ENCODE data around the gene FAM234B.
A peak's percentile ranks its signal among the peaks of the same experiment; 100 is the strongest.

Gene FAM234B, protein sequence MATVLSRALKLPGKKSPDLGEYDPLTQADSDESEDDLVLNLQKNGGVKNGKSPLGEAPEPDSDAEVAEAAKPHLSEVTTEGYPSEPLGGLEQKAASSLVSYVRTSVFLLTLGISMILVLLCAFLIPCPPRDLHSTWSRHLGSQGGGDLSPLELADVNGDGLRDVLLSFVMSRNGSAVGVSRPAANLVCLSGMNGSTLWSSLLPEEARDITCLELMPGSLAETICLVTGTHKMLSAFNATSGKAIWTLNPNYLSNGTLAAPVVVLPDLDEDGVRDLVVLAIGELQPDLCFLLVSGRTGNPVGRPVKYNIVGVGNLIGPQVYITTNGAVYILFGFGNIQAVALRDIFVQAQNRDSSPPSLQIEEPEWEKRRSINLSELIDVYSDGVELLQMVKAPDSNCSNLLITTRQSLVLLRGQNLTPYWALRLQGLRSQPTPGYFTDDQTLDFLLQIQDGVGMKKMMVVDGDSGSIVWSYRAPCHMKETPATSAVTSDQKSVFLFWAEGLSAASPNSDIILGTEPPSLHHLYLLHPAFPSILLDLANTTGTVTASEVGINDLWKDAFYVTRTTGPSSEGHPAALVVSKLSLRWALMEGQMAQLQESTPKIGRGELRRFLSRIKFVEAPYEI

DNA sequence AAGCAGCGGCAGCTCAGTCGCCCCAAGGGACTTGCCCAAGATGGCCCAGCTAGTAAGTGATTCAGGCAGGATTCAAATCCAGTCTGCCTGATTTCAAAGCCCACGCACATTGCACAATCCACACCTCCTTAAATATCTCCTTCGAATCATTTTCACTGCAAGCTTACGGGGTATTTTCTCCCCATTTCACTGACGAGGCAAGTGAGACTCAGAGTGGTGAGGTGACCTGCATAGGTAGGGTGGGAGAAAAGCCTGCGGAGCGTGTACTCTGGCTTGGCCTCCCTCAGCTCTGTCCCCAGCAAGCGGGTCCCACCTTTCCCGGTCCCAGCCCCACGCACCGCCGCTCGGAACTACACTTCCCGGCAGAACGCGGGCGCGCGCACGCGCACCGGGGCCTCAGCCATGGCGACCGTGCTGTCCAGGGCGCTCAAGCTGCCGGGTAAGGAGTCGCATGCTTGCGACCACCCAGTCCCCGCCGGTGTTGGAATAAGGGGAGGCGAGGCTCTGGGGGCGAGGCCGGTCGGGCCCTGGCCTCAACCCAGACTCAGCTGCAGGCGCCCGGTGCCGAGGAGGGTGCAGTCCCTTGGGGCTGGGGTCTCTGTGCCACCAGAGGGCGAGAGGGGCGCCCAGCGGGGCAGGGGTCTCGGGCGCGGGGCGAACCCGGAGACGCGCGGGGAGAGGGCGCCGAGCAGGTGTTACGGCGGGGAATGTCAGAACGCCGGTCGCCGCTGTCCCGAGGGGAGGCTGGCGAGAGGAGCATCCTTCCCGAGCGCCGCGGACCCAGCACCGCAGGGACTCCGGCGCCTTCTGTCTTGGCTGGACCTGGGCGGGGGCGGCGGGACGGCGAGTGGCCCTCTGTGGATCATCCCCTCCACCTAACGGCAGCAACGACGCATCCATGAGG lies at the start of gene FAM234B:
TSS of gene FAM234B (plus strand) at position 380 of the 904 bp plus-strand sequence. CDS start at position 403, 23 bp downstream.
- peak; percentile 51 for DNase-seq

DNA sequence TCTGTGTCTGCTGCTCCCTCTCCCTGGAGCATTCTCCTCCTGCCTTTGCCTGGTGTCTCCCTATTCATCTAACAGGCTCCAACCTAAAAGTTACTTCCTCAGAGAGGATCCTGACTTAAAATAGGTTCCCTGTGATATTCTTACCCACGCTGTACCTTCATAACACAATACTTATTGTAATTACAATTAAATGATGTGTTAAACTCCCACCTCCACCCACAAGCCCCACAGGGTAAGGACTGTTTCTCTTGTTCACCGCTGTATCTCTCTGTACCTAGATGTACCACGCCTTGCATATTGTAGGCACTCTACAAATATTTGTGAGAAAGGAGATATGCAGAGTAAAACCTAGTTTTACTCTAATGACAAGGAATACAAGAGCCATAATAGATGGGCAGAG lies 49.1 kb upstream of the FAM234B start:
- DNase-seq, result no peak

DNA sequence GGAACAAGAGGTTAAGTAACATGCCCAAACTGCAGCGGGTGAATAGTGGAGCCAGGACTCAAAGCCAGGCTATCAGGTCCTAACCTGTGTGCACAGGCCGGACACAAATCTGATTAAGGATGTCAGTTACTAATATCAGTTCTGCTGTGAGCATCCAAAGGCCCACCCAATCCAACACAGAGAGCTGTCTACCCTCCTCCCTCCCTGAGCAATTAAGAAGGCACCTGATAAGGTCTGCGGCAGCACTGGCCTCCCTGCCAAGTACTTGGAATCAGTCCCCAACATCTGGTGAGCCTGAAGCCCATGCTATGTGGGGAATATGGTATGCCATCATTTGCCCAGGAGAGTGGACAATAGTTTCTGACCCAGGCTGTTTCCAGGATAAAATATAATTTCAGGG lies 48.0 kb upstream of the FAM234B start:
- DNase-seq, result no peak

DNA sequence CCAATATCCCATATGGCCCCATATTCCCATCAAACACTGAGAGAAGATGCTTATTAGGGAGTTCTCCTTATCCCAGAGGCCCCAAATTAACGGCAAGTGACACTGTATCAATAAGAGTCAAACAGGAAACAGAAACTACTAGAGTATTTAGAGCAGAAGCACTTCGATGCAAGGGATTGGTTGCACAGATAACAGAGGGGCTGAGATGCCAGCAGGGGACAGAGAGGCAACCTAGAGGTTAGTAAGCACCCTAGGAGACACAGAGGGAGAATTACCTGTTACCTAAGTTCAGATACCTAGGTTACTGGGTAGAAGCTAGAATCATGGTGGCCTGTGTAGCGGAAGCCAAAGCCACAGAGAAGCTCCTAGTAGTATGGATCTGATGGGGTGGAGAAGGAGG lies 47.0 kb upstream of the FAM234B start:
- no peak for DNase-seq

DNA sequence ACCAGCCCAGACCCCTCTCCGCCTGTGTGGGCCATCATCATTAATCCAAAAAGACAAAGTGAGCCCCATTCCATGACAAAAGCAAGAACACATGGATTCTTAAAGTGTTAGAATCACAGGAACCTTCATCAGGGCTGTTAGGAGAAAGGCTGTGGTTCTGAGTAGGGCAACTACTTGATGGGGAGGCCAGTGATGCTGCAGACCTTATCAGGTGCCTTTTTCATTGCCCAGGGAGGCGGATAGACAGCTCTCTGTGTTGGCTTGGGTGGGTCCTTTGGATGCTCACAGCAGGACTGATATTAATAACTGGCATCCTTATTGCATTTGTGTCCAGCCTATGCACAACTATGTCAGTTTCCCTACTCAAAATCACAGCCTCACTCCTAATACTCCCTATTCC lies 46.4 kb upstream of the FAM234B start:
- DNase-seq, result no peak

DNA sequence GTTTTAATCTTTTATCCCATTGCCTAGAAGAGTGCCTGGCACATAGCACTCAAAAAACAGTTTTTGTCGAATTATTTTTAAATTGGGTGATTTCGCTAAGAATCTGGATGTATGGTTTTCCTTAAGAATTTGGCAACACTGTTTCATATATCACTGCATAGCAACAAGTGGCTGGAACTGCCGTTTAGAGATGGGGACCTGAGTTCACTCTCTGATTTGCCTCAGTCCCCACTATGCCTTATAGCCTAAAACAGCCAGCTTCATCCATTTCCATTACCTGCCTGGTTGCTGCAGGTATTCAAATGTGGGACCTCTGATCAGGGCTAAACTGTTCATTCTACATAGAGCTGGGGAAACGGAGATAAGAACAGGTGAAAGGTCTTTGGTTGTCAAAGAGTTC lies 45.9 kb upstream of the FAM234B start:
- DNase-seq, result no peak

DNA sequence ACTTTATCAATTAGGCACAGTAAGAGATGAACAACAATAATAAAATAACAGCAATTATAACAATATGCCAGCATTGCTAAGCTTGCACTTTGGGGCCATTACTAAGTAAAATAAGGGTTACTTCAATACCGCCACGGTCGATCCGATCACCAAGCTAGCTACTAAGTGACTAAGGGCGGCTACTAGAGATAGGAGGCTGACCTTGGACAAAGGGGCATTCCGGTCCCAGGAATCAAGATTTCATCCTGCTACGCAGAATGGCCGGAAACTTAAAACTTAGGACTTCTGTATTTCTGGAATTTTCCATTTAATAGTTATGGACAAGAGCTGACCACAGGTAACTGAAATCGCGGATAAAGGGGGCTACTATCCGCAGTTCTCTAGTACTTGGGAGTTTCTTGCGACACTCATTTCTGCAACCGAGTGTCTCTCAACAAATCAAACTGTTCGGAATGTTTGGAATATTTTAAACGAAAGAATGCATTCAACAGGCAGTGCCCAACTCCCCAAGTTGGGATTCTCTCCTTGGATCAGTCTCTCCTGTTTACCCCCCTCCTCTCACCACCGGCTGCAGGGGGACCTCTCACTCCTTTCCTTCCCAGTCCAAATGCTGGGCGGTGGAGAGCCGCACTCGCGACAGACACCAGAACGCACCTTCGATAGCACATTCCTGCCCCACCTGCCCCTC lies 44.8 kb upstream of the FAM234B start:
- no peak for DNase-seq

DNA sequence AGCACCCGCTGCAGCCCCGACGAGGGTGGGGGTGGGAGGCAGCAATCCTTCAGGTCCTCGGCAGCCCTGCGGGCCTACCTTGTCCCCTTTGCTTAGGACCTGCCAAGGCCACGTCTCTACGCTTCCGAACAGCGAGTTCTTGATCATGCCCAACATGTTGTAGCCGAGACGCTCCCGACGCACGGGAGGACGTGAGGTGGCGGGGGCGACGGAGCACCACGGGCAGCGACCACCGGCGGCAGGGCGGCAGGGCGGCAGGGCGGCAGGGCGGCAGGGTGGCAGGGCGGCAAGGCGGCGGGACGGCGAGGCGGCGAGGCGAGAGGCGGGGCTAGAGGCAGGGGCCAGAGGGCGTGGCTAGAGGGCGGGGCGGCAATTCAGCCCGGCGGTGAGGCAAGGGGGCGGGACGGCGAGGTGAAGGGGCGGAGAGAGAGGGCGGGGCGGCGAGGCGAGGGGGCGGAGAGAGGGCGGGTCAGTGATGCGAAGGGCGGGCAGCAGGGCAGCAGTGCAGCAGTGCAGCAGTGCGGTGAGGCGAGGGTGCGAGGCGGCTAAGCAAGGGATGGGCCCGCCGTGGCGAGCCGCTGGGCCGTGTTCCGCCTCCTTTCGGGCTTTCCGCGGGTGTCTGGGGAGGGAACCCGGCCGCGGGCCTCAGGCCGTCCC lies 44.1 kb upstream of the FAM234B start, which contains the start of gene HEBP1:
TSS of gene HEBP1 (minus strand) at position 307 of the 657 bp plus-strand sequence. CDS start at position 156, 151 bp downstream.
- peak; percentile 91 for DNase-seq

DNA sequence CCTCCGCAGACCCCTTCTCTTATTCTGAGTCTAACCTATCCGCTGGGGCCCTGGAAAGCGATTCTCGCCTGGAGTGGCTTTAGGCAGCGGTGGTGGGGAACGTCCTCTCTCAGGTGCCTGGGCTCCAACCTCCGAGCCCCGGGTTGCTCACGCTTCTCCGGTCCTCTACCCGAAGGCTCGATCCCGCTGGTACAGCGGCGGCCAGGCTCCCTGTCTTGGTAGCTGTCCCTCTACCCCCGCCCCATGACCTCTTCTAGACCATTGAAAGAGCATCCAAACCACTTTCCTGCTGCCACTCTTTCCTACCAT lies 43.6 kb upstream of the FAM234B start:
- no peak for DNase-seq

DNA sequence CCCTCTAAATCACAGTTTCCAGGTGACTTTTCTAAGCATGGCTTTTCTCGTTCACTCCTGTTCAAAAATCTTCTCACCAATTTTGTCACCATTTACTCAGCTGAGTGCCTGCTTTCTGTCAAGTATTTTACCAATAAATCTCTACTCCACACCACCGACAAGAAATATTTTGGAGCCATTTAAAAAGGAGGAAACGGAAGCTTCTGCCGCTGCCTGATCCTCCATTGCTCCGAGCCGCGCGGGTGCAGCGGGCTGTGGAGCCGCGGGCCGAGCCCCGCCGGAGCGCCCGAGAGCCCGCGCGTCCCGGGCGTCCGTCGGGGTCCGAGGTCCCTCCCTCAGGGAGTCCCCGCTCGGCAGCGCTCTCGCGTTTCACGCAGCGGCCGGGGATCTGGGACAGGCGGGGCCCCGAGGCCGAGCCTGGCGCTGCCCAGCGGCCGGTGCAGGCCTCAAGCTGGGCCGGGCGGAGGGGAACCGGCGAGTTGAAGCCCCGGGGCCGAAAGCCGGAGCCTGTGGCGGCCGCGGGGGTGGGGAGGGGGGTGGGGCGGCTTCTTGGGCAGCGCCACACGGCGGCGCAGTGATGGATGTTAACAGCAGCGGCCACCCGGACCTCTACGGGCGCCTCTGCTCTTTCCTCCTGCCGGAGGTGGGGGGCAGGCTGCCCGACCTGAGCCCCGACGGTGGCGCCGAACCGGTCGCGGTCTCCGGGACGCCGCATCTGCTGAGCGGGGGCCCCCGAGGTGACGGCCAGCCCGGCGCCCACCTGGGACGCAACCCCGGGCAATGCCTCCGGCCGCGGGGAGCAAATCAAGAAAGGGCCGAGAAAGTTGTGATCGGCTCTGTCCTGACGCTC lies 43.0 kb upstream of the FAM234B start:
- peak; percentile 23 for DNase-seq

DNA sequence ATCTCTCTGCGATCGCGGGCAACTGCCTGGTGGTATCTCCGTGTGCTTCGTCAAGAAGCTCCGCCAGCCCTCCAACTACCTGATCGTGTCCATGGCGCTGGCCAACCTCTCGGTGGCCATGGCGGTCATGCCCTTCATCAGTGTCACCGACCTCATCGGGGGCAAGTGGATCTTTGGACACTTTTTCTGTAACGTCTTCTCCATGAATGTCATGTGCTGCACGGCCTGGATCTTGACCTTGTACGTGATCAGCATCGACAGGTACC lies 42.5 kb upstream of the FAM234B start:
- no peak for DNase-seq

DNA sequence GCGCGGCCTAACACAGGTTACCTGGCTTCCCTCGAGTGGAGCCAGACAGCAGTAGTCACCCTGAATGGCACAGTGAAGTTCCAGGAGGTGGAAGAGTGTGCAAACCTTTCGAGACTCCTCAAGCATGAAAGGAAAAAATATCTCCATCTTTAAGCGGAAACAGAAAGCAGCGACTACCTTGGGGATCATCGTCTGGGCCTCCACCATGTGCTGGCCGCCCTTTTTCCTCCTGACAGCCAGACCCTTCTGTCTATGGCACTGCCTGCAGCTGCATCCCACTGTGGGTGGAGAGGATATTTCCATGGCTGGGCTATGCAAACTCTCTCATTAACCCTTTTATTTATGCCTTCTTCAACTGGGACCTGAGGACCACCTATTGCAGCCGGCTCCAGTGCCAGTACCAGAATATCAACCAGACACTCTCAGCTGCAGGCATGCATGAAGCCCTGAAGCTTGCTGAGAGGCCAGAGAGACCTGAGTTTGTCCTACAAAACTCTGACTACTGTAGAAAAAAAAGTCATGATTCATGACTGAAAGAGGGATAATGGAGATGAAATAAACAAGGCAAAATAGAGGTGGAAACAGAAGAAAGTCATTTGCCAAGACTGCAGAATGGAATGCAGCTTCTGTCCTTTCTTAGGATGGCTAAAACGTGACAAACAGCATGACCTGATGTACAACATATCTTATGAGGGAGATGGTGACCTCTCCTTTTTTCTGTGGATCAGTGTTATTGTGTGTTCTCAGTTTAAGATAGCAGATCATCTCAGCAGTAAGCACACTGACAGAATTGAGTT lies 41.7 kb upstream of the FAM234B start:
- DNase-seq, result no peak

DNA sequence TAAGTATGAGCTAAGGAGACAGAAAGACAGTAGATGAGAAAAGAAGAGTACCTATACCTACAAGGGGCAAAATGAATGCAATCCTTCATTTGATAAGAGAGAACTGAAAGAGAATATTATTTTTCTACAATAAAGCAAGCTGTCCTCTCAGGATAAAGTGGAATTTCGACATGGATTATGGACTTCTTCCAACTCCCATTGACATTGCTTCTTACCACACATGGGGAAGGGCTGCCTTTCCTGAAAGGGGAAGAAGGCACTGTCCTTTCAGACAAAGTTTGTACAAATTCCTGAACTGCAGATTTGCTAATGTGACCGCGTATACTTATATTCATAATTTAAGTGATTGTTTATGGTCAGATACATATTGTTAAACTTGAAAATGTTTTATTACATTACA lies 39.8 kb upstream of the FAM234B start:
- DNase-seq, result no peak

DNA sequence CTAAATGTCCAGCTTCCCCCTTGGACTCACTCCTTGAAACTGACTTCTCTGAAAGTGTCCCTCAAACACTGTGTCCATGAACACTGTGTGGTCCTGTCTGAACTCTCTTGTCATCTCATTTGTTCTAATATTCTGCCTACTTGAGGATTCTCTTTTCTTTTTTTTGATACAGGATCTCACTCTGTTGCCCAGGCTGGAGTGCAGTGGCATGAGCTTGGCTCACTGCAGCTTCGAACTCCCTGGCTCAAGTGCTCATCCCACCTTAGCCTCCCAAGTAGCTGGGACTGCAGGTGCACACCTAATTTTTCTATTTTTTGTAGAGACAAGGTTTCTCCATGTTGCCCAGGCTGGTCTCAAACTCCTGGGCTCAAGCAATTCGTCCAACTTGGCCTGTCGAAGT lies 39.2 kb upstream of the FAM234B start:
- no peak for DNase-seq

DNA sequence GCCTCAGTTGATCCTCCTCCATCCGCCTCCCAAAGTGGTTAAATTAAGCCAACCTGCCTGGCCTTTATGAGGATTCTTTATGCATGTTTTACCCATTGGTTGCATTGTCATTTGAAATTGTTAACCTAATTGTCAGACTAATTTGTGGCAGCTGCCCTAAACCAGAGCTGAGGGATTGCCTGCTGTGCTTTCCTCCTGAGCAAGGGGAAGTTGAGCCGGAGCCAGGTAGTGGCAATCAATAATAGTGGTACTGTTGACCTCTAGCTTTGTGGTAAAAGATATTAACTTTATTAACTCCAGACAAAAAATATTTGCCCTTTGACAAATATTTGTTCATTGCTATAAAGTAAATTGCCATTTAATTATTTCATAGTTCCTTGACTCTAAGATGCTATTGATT lies 38.5 kb upstream of the FAM234B start:
- DNase-seq, result no peak

DNA sequence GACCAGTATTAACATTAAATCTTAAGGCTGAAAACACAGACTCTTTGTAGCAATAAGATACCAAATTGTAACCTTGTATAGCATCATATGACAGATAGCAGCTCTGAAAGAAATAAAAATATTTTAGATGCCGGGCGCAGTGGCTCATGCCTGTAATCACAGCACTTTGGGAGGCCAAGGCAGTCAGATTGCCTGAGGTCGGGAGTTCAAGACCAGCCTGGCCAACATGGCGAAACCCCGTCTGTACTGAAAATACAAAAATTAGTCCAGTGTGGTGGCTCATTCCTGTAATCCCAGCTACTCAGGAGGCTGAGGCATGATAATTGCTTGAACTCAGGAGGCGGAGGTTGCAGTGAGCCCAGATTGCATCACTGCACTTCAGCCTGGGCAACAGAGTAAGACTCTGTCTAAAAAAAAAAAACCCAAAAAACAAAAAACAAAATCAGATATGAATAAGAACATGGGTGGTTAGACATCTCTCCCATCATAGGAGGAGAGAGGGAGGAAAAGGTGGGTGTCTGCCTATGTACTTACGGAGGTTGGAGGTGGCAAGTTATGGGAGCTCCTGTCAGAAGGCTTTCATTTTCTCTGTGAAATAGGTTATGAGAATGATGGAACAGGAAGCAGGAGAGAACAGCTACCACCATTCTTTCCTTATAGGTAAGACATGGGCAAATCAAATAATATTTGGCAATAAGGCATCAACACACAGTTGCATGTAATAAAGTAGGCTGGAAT lies 36.5 kb upstream of the FAM234B start:
- DNase-seq, result no peak

DNA sequence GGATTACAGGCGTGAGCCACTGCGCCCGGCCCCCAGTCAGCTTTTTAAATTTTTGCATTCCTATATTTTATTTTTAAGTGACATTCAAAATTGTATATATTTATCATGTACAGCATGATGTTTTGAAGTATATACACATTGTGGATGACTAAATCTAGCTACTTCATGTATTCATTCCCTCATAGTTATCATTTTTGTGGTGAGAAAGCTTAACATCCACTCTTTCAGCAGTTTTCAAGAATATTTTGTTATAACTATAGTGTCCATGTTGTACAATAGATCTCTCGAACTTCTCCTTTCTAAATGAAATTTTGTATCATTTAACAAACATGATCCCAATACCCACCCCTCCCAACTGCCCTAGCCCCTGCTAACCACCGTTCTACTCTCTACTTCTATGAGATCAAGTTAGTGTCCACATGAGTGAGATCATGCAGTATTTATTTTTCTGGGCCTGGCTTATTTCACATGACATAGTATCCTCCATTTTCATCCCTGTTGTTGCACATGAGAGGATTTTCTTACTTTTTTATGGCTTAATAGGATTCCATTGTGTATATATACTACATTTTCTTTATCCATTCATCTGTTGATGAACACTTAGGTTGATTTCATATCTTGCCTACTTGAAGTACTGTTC lies 35.3 kb upstream of the FAM234B start:
- no peak for DNase-seq

DNA sequence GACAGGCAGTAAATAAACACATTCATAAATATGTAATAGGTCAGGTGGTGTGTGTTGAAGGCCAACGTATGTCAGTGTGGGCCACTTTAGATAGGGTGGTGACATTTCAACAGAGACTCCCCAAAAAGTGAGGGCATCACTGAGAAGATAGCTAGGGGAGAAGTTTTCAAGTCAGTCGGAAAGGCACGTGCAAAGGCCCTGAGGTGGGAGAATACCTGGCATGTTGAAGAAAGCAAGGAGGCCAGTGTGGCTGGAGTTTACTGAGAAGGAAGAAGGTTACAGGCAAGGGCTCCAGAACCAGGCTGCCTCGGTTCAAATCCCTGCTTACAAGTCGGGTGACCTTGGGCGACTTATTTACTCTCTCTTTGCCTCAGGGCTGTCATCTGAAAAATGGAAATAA lies 33.1 kb upstream of the FAM234B start:
- DNase-seq, result no peak

DNA sequence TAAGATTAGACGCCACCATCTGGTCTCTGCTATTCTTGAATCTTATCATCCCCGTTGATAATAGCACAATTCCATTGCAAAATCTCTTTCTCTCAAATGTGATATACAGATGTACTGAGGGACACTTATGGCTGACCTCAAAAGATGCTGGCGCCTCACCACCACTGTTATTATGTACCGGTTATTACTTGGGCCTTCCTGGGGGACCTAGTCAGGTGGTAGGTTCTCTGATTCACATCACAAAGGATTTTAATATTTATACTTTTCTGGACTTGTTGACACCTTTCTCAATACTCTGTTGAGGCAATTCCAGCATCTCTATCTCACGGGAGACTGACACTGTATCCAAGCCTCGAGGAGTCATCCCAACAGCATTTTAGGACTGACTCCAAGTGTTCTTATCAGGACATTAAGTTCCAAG lies 21.3 kb upstream of the FAM234B start:
- DNase-seq, result no peak
